HG03457 (cell line): Measurements from ENCODE around the gene MYBPC1.
"Not testable (repeated sequence)": the region's sequence is repeated elsewhere in the genome, so short reads cannot be mapped to it uniquely, and the experiment has no call there.

ENCODE experiments used
- ATAC-seq: cut with Tn5 transposase; IDR thresholded peaks from one replicate; pipeline ENCODE4 v1.9.1; 2021; ENCODE audit warnings: moderate number of reproducible peaks; ENCODE audit not compliant: unreplicated experiment

Gene MYBPC1

DNA sequence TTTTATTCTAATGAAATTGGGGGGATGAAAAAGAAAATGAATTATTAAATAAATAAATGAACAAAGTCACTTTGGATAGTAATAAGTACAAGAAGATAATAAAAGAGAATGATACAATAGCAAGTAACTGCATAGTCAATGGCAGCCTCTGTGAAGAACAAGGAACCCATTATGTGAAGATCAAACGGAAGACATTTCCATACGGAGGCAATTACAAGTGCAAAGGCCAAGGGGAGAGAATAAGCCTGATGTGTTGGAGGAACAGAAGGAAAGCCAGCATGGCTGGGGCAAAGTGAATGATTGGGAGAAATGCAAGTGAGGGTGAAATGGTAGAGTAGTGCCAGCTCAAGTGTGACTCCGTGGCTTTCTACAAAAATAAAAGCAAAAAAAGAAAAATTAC is 58.7 kb downstream of the MYBPC1 start:
- ATAC-seq = no peak

DNA sequence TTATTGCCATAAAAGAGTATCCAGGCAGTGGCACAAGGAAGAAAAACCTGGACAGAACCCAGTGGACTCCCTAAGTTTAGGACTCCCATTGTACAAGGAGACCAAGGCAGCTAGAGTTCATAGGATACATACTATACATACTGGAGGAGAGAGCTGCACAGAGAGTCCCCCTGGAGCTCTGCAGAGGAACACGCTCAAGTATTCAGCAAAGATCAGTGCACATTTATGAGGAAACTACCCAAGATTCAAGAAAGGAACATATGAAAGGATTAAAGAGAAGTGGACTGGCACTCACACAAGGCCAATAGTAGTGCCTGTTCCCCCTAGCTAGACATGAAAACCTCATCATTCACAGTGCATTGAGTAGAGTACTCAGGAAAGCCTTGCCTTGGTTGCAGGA is 59.7 kb downstream of the MYBPC1 start:
- ATAC-seq = no peak

DNA sequence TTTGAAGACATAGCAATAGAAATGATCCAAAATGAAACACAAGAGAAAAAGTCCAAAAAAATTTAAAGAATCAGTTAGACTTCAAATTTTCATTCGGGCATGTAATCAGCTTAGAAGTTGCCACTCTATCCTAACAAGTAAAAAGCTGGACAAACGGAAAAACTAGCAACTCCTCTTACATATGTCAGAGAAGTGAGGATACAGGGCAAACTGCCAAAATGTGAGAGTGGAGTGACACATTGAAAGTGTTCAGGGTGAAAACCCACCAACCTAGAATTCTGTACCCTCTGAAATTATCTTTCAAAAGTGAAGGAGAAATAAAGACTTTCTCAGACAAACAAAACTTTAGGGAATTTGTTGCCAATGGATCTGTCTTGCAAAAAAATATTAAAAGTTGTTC is 60.6 kb downstream of the MYBPC1 start:
- no peak for ATAC-seq

DNA sequence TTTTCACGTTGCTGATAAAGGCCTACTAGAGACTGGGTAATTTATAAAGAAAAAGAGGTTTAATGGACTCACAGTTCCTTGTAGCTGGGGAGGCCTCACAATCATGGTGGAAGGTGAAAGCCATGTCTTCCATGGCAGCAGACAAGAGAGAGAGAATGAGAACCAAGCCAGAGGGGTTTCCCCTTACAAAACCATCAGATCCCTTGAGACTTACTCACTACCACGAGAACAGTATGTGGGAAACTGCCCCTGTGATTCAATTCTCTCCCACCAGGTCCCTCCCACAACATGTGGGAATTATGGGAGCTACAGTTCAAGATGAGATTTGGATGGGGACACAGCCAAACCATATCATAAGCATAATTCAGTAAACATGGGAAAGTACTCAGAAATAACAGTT is 65.9 kb downstream of the MYBPC1 start:
- not testable (repeated sequence) for ATAC-seq

- ATAC-seq = no peak
Observed at GRCh38 chr12:101663298-101663697, 68.5 kb downstream of the MYBPC1 start.

DNA sequence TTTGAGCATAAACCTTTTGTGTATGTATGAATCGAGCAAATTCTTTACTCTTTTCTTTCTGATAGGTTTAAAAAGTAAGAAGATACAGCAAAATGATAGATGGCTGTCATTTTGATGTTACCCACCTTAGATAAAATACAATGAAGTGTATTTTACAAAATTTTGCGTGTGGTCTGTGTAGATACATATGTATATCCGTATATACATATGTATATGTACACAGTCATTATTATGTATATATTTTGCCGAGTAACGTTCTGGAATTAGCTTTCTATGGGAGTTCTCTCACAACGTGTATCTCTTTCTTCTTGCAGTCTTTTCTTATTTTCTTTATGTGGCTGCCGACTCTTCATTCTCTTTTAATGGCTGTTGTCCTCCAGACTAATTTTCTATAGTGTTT is 70.2 kb downstream of the MYBPC1 start:
- ATAC-seq = no peak

GRCh38 chr12:101666052-101666728 is 71.4 kb downstream of the MYBPC1 start:
- ATAC-seq = no peak

DNA sequence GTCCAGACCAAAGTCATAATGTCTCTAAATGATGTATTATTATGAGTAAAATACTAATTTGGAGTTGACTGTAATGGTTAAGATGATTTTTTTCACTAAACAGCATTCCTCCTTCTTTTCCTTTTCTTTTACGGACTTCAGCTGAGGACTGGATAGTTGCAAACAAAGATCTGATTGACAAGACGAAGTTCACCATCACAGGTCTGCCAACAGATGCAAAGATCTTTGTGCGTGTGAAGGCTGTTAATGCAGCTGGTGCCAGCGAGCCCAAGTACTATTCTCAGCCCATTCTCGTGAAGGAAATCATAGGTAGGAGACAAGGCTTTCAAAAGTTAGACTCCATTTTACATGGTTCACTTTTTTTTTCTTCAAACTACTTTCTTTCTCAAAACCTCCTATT is 72.8 kb downstream of the MYBPC1 start:
- no peak for ATAC-seq

DNA sequence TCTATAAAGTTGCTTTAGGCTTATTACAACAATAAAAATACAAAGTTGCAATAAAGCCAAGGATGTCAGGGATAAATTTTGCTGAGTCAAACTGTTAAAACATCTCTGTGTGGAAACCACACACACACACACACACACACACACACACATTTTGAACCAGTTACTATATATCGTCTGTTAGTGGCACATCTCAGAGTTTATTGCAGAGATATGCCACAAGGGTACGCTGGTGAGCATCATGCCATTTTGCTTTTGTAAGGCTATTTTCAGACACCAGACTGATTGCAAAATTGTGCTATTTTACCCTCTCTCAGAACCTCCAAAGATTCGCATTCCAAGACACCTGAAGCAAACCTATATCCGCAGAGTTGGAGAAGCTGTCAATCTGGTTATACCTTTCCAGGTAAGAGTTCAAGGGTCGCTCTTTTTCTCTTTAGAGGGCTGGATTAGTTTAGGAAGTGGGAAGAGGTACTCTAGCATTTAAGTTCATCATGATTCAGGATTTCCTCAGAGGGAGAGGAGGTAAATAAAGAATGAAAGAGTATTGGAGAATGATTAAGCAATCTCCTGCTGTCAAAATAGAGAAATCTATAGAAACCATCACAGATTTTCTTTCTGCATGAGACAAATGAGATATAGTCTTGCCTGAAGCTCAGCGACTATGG is 75.4 kb downstream of the MYBPC1 start:
- ATAC-seq = no peak

DNA sequence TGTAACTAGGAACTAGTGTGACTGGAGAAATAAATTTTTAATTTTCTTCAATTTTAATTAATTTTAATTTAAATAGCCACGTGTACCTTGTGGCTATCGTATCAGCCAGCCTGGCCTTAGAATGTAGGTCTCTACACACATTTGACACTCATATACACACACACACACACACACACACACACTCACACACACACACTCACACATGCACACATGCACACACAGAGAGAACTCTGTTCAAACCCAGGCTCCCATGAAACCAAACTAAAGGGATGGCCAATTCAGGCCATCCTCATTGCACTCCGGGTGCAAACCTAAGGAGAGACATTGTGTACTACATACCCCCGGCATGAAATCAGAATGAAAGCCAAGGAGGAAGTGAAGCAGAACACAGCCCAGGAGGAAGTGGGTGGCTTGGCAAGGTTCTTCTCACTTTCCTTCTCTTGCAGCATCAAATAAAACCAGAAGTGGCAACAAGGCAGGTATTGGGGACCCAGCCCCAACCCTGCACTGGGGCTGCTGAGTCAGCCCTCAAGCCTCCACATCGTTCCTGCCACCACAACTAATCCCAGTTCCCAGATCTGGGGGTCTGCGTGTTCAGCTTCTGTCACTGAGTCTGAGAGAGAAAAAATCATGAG is 76.5 kb downstream of the MYBPC1 start:
- peak; percentile 78 for ATAC-seq

GRCh38 chr12:101671833-101672232 is 77.1 kb downstream of the MYBPC1 start:
- no peak for ATAC-seq

- no peak for ATAC-seq
Observed at GRCh38 chr12:101675555-101675954, 80.8 kb downstream of the MYBPC1 start.

DNA sequence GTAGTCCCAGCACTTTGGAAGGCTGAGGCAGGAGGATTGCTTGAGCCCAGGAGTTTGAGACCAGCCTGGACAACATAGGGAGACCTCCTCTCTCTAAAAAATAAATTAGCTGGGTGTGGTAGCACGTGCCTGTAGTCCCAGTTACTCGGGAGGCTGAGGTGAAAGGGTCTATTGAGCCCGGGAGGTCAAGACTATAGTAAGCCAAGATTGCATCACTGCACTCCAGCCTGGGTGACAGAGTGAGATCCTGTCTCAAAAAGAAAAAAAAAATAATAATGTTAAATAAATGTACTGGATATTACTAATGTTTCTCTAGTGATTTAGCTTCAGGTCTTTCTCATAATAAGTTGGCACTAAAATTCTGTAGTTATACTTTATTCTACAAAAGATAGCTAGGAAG is 81.7 kb downstream of the MYBPC1 start:
- ATAC-seq = not testable (repeated sequence)

DNA sequence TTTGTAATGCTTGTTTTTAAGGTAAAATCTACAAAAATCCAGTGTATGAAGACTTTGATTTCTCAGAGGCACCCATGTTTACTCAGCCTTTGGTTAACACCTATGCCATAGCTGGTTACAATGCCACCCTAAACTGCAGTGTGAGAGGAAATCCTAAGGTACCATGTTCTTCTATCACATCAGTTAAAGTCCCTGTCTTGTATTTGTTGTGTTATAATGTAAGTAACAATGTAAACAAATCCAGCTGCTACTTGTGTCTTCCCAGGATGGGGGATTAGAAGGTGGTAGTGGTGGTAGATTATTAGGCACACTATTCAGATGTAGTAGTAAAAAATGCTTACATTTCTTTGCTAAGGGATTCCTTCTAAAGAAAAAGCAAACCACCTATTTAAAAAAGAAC is 83.3 kb downstream of the MYBPC1 start:
- no peak for ATAC-seq

DNA sequence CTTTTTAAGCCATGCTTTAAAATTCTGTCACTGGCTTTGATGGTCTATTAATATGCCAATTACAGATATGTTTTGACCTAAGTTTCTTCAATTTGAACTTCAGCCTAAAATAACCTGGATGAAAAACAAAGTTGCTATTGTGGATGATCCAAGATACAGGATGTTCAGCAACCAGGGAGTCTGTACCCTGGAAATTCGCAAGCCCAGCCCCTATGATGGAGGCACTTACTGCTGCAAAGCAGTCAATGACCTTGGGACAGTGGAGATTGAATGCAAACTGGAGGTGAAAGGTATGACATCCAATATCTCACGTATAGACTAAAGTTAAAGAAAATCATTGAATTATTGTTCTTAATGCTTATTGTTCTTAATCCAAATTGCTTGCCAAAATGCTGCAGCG is 85.5 kb downstream of the MYBPC1 start:
- ATAC-seq = no peak

GRCh38 chr12:101680647-101681046 is 85.9 kb downstream of the MYBPC1 start:
- ATAC-seq = no peak

GRCh38 chr12:101681627-101682026 is 86.9 kb downstream of the MYBPC1 start:
- ATAC-seq = not testable (repeated sequence)

DNA sequence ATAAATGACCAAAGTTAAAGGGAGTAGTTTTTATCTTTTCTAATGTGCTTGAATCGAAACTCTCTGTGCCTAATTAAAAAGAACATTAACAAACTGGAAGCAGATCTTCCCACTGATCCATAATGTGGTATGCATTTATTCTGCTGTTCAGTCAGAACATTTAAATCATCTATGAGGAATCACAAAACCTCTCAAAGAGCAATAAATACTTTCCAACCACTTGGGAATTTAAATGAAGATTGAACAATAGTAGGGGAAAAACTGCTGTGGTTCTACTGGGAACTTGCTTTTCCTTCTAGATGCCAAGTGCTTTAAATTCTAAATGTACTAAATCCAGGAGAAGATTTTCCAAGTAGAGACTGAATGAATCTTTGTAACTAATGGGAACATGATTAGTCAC is 90.3 kb downstream of the MYBPC1 start:
- ATAC-seq = no peak

GRCh38 chr12:101686176-101686575 is 91.4 kb downstream of the MYBPC1 start:
- no peak for ATAC-seq

DNA sequence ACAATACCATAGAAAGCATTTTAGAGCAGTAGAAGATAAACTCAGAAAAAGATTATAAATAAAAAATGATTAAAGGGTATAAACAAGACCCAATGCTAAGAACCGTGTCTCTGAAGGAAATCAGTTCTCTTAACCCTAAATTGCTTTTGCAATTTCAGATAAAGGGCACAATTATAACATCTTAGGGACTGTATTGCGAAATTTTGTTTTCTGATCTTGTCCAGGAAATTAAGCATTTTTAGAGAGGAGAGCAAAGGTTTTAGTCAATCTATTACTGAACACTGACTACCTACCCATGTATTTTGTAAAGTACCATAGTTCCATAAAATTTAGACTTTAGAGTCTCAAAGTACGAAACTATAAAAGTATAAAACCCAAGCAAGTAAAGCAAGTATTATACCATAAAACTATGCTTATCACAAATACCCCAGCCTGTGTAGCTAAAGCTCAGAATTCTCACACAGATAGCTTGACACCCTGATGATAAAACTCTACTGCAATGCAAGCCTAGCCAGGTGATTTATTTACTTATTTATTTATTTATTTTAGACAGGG is 95.8 kb downstream of the MYBPC1 start:
- ATAC-seq = no peak

DNA sequence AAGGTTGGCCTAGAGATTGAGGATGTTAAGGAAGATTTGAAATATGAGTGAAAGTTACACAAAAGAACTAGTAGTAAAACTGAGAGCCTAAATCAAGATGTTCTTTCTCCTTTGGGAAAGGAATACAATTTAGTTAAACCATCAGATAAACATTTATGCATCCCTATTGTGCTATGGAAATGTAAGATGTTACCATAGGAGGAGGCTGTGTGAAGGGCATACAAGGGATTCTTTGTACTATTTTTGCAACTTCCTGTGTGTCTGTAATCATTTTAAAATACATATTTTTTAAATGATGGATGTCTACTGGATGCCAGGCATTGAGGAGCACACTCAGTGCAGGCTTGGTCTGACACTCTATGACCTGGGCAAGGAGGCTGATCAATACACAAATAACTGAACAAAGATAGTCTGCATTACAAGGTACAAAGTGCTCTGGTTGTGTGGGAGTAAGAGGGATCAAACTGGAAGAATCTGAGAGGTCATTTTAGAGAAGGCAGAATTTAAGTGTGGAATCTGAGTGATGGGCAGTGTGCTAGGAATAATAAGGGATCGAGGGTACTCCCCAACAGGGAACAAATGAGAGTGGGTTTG is 96.8 kb downstream of the MYBPC1 start:
- no peak for ATAC-seq
